Naive thymus-derived CD4-positive, alpha-beta T cell (primary cell): ENCODE results near the gene PKP1. TPM values are rescaled to one million over a fixed set of nuclear protein-coding genes. Genes with fewer than 3 reads are reported as not detected.
"Not testable (repeated sequence)": the region's sequence is repeated elsewhere in the genome, so short reads cannot be mapped to it uniquely, and the experiment has no call there.

Source experiments
- ATAC-seq: fragments of 150-1000 bp; cut with Tn5 transposase; 2 replicates; pipeline ENCODE4 v1.10.0; 2021; ENCODE audit warnings: mild to moderate bottlenecking, moderate library complexity
- CTCF ChIA-PET: fragments of 350-600 bp; sonication (Branson Sonifier 250); formaldehyde crosslinking; loops from one replicate; lab custom pipeline; 2021; ENCODE audit warnings: antibody characterized with exemption; lab: Charles Lee
- POLR2A ChIA-PET: fragments of 350-600 bp; sonication (Branson Sonifier 250); formaldehyde crosslinking; loops from one replicate; lab custom pipeline; 2021; ENCODE audit warnings: antibody characterized with exemption, inconsistent platforms; lab: Charles Lee
- DNase-seq, 9 donors: peaks; one replicate each; pipeline versions ENCODE4 v3.0.0 to v3.0.0-alpha.2; 2020 to 2022; ENCODE audit warnings: mixed read lengths in 1 of 9
- H3K27ac ChIP-seq: one replicate; pipeline ENCODE4 v1.7.0; 2013; ENCODE audit warnings: mild to moderate bottlenecking, low read depth, low read length, moderate library complexity
- H3K27me3 ChIP-seq, 2 donors: one replicate each; pipeline ENCODE4 v1.7.0; 2013; ENCODE audit warnings: low read length in 2 of 2, mild to moderate bottlenecking in 2 of 2, moderate library complexity in 2 of 2; ENCODE audit not compliant: control insufficient read depth in 2 of 2, insufficient read depth in 2 of 2
- H3K36me3 ChIP-seq, 3 experiments: 1 replicate in 2 of 3; 2 replicates in 1 of 3; pipeline ENCODE4 v1.7.0; 2013; ENCODE audit warnings: low read length in 3 of 3, mild to moderate bottlenecking in 3 of 3, moderate library complexity in 1 of 3; ENCODE audit not compliant: insufficient read depth in 3 of 3, control insufficient read depth in 2 of 3
- H3K4me1 ChIP-seq, 2 donors: one replicate each; pipeline ENCODE4 v1.7.0; 2013; ENCODE audit warnings: low read length in 2 of 2, mild to moderate bottlenecking in 2 of 2, moderate library complexity in 1 of 2; ENCODE audit not compliant: control insufficient read depth in 2 of 2, insufficient read depth in 2 of 2
- H3K4me3 ChIP-seq: 2 replicates; pipeline ENCODE4 v1.7.0; 2013; ENCODE audit warnings: mild to moderate bottlenecking, low read length
- H3K9me3 ChIP-seq, 3 experiments: 1 replicate in 2 of 3; 2 replicates in 1 of 3; pipeline ENCODE4 v1.7.0; 2013; ENCODE audit warnings: low read length in 3 of 3; ENCODE audit not compliant: control insufficient read depth in 2 of 3
- H3K27ac Mint-ChIP-seq, 9 donors: one replicate each; pipeline ENCODE4 v1.8.0; 2020 to 2022; ENCODE audit warnings: mixed read lengths in 9 of 9, mild to moderate bottlenecking in 8 of 9, moderate library complexity in 5 of 9, inconsistent platforms in 2 of 9
- H3K27me3 Mint-ChIP-seq, 5 donors: one replicate each; pipeline ENCODE4 v1.8.0; 2021 to 2022; ENCODE audit warnings: mixed read lengths in 5 of 5, mild to moderate bottlenecking in 1 of 5
- H3K36me3 Mint-ChIP-seq, 5 donors: one replicate each; pipeline ENCODE4 v1.8.0; 2020 to 2022; ENCODE audit warnings: mixed read lengths in 5 of 5, mild to moderate bottlenecking in 3 of 5, inconsistent platforms in 1 of 5
- H3K4me1 Mint-ChIP-seq, 7 donors: one replicate each; pipeline ENCODE4 v1.8.0; 2020 to 2022; ENCODE audit warnings: mixed read lengths in 7 of 7, mild to moderate bottlenecking in 3 of 7, inconsistent platforms in 1 of 7
- H3K4me3 Mint-ChIP-seq, 10 donors: one replicate each; pipeline ENCODE4 v1.8.0; 2020 to 2022; ENCODE audit warnings: mild to moderate bottlenecking in 10 of 10, mixed read lengths in 10 of 10, moderate library complexity in 6 of 10, inconsistent platforms in 2 of 10
- H3K9me3 Mint-ChIP-seq, 11 donors: one replicate each; pipeline ENCODE4 v1.8.0; 2020 to 2022; ENCODE audit warnings: mixed read lengths in 11 of 11, mild to moderate bottlenecking in 4 of 11, inconsistent platforms in 1 of 11, moderate library complexity in 1 of 11
- intact Hi-C, 2 donors: fragments of 100-400 bp; cut with micrococcal nuclease; formaldehyde crosslinking; loops; one replicate each; pipeline ENCODE4 v1.15.1; 2023
- polyA plus RNA-seq, 2 donors: library from polyadenylated mRNA; unstranded; fragments of 300-500 nt; fragmentation: Illumina TruSeq; gene quantifications; one replicate each; pipeline ENCODE4 v1.2.3, GENCODE V29; 2021
- total RNA-seq, 6 experiments: library from RNA in 5 of 6; stranded (reverse) in 5 of 6; gene quantifications; 1 replicate in 5 of 6; 2 replicates in 1 of 6; pipeline ENCODE4 v1.2.3 and lab custom pipeline; 2021 to 2026

PKP1 gene
- total RNA-seq (not detected), polyA plus RNA-seq (not detected), total RNA-seq (lab: John Stamatoyannopoulos, UW) (not detected)

GRCh38 chr1:201282931-201283829 is at the start of gene PKP1:
PKP1 (plus strand) TSS chr1:201283506; CDS start chr1:201283703, 197 bp downstream.
- CTCF ChIA-PET, result interaction anchor here (0.6 kb wide), 1 partner anchor 516 kb away, joined by 3 read pairs; no protein-coding TSS in a partner anchor
- Histone ChIP-seq H3K36me3 (no peaks in the 10 kb centered on the region), H3K27ac (no peak within 1 kb of the TSS), H3K27me3 (no peaks in the 10 kb centered on the region), H3K9me3 (no peaks in the 10 kb centered on the region), H3K4me1 (no peaks in the 10 kb centered on the region), H3K4me3 (no peak within 1 kb of the TSS)
- Mint-ChIP-seq H3K4me1 (peaks cover 2 to 6% (median 5%) of the 10 kb centered on the region in 7 donors), H3K9me3 (no peaks in the 10 kb centered on the region), H3K27me3 (peaks cover 27 to 73% (median 53%) of the 10 kb centered on the region in 5 donors), H3K36me3 (no peaks in the 10 kb centered on the region), H3K4me3 (peak within 1 kb of the TSS in 9 of 10 donors; percentile 3 to 81 (median 49)), H3K27ac (no peak within 1 kb of the TSS)
- intact Hi-C loops, result no loop called here
- DNase-seq, result peak in 1 of 9 donors; percentile 5
- ATAC-seq, result peak; percentile 42
- POLR2A ChIA-PET, result no interaction called here

DNA sequence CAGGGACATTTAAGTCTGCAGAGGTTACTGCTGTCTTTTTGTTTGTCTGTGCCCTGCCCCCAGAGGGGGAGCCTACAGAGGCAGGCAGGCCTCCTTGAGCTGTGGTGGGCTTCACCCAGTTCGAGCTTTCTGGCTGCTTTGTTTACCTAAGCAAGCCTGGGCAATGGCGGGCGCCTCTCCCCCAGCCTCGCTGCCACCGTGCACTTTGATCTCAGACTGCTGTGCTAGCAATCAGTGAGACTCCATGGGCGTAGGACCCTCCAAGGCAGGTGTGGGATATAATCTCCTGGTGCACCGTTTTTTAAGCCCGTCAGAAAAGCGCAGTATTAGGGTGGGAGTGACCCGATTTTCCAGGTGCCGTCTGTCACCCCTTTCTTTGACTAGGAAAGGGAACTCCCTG is 43.7 kb upstream of the PKP1 start:
- H3K9me3 ChIP-seq, H3K4me3 Mint-ChIP-seq, H3K36me3 ChIP-seq, H3K27ac Mint-ChIP-seq, CTCF ChIA-PET, H3K4me3 ChIP-seq, DNase-seq, H3K27ac ChIP-seq, H3K4me1 ChIP-seq, H3K27me3 ChIP-seq, H3K9me3 Mint-ChIP-seq, intact Hi-C loops, ATAC-seq, H3K4me1 Mint-ChIP-seq, H3K36me3 Mint-ChIP-seq, POLR2A ChIA-PET: not testable (repeated sequence)
- peaks cover 31 to 47% (median 40%) of the 10 kb centered on the region in 5 donors for H3K27me3 Mint-ChIP-seq

GRCh38 chr1:201240171-201240570 is 43.1 kb upstream of the PKP1 start:
- H3K4me3 ChIP-seq, result no peak overlapping the region
- CTCF ChIA-PET, result no interaction called here
- no peak overlapping the region for H3K27ac Mint-ChIP-seq
- no peak overlapping the region for H3K4me3 Mint-ChIP-seq
- ATAC-seq, result no peak
- intact Hi-C loops, result no loop called here
- peaks cover 0 to 4% (median 0%) of the 10 kb centered on the region in 11 donors for H3K9me3 Mint-ChIP-seq
- no peak overlapping the region for H3K27ac ChIP-seq
- no peaks in the 10 kb centered on the region for H3K4me1 ChIP-seq
- peaks cover 0 to 9% of the 10 kb centered on the region in 2 donors for H3K27me3 ChIP-seq
- H3K27me3 Mint-ChIP-seq, result peaks cover 36 to 52% (median 45%) of the 10 kb centered on the region in 5 donors
- H3K36me3 Mint-ChIP-seq, result no peaks in the 10 kb centered on the region
- no peaks in the 10 kb centered on the region for H3K4me1 Mint-ChIP-seq
- no peak for DNase-seq
- POLR2A ChIA-PET, result no interaction called here
- no peaks in the 10 kb centered on the region for H3K9me3 ChIP-seq
- H3K36me3 ChIP-seq, result no peaks in the 10 kb centered on the region

- POLR2A ChIA-PET, result no interaction called here
- intact Hi-C loops, result no loop called here
- CTCF ChIA-PET, result interaction anchor here (1.3 kb wide), 1 partner anchor 10 kb away, joined by 3 read pairs; no protein-coding TSS in a partner anchor
- no peak overlapping the region for H3K27ac ChIP-seq
- Mint-ChIP-seq H3K4me1 (no peaks in the 10 kb centered on the region), H3K9me3 (peaks cover 0 to 4% (median 0%) of the 10 kb centered on the region in 11 donors), H3K36me3 (no peaks in the 10 kb centered on the region), H3K4me3 (no peak overlapping the region), H3K27me3 (peaks cover 42 to 63% (median 48%) of the 10 kb centered on the region in 5 donors), H3K27ac (no peak overlapping the region)
- no peak overlapping the region for H3K4me3 ChIP-seq
- H3K4me1 ChIP-seq, result no peaks in the 10 kb centered on the region
- H3K27me3 ChIP-seq, result peaks cover 0 to 9% of the 10 kb centered on the region in 2 donors
- DNase-seq, result no peak
- no peak for ATAC-seq
- no peaks in the 10 kb centered on the region for H3K9me3 ChIP-seq
- H3K36me3 ChIP-seq, result no peaks in the 10 kb centered on the region
Measured at GRCh38 chr1:201241736-201242135, 41.6 kb upstream of the PKP1 start.

GRCh38 chr1:201245082-201245481 is 38.2 kb upstream of the PKP1 start:
- H3K27me3 ChIP-seq, result peaks cover 0 to 9% of the 10 kb centered on the region in 2 donors
- H3K27ac ChIP-seq, result no peak overlapping the region
- ChIA-PET CTCF (no interaction called here), POLR2A (no interaction called here)
- no peaks in the 10 kb centered on the region for H3K36me3 Mint-ChIP-seq
- H3K4me1 Mint-ChIP-seq, result no peaks in the 10 kb centered on the region
- H3K9me3 ChIP-seq, result no peaks in the 10 kb centered on the region
- H3K4me1 ChIP-seq, result no peaks in the 10 kb centered on the region
- ATAC-seq (no peak), DNase-seq (no peak)
- H3K27ac Mint-ChIP-seq, result no peak overlapping the region
- peaks cover 0 to 2% (median 0%) of the 10 kb centered on the region in 11 donors for H3K9me3 Mint-ChIP-seq
- intact Hi-C loops, result no loop called here
- no peak overlapping the region for H3K4me3 Mint-ChIP-seq
- no peaks in the 10 kb centered on the region for H3K36me3 ChIP-seq
- H3K4me3 ChIP-seq, result no peak overlapping the region
- H3K27me3 Mint-ChIP-seq, result peaks cover 35 to 65% (median 50%) of the 10 kb centered on the region in 5 donors

GRCh38 chr1:201248721-201249559 is 34.4 kb upstream of the PKP1 start:
- Mint-ChIP-seq H3K4me3 (no peak overlapping the region), H3K4me1 (no peaks in the 10 kb centered on the region), H3K36me3 (no peaks in the 10 kb centered on the region), H3K27ac (no peak overlapping the region), H3K27me3 (peaks cover 18 to 56% (median 21%) of the 10 kb centered on the region in 5 donors), H3K9me3 (no peaks in the 10 kb centered on the region)
- ChIA-PET POLR2A (no interaction called here), CTCF (no interaction called here)
- ATAC-seq, result no peak
- no peak overlapping the region for H3K4me3 ChIP-seq
- H3K4me1 ChIP-seq, result no peaks in the 10 kb centered on the region
- no peaks in the 10 kb centered on the region for H3K9me3 ChIP-seq
- intact Hi-C loops, result no loop called here
- no peak overlapping the region for H3K27ac ChIP-seq
- H3K27me3 ChIP-seq, result no peaks in the 10 kb centered on the region
- DNase-seq, result no peak
- no peaks in the 10 kb centered on the region for H3K36me3 ChIP-seq
